ENCODE results near the gene PIK3AP1. TPM values are rescaled to one million over a fixed set of nuclear protein-coding genes. Genes with fewer than 3 reads are reported as not detected.

Gene PIK3AP1
- total and polyA plus RNA-seq, 10 of the 15 experiments (the other 5 are each of a cell fraction or from before 2014, with no cell fraction given), result 26.2 to 306 (median 119) TPM

GRCh38 chr10:96586419-96587263 is 133.7 kb downstream of the PIK3AP1 start, which contains the start of gene TM9SF3 (continued):
- TF ChIP-seq CTCF (IDR thresholded peaks at IDR 0.05 in 2 of 3, conservative IDR thresholded peaks at IDR 0.05 in 1 of 3; ENCODE audit: control insufficient read depth in 2 of 3, extremely low read depth in 1 of 3, insufficient read depth in 1 of 3, low read depth in 3 of 3, low read length in 3 of 3) (no peak), NR2F1 (conservative IDR thresholded peaks at IDR 0.05) (peak; percentile 67), RELB (IDR thresholded peaks at IDR 0.05; ENCODE audit: low read depth) (no peak), HDGF (IDR thresholded peaks at IDR 0.05) (no peak), CBX5 (IDR thresholded peaks at IDR 0.05; ENCODE audit: low read depth) (no peak), ZBTB40 (IDR thresholded peaks at IDR 0.05; ENCODE audit: borderline replicate concordance) (peak; percentile 82), JUNB (IDR thresholded peaks at IDR 0.05) (no peak), BHLHE40 (IDR thresholded peaks at IDR 0.05; ENCODE audit: borderline replicate concordance in 1 of 2, low read depth in 2 of 2, low read length in 1 of 2) (peak; percentile 94 to 99), PML (IDR thresholded peaks at IDR 0.05; ENCODE audit: low read length) (0 out of 2 replicates have a peak, but pooled peaks have one; percentile 1), RBBP5 (conservative IDR thresholded peaks at IDR 0.05) (no peak), CREM (IDR thresholded peaks at IDR 0.05; ENCODE audit: low read depth) (peak; percentile 86), NR2C1 (IDR thresholded peaks at IDR 0.05) (peak; percentile 64), CREB1 (IDR thresholded peaks at IDR 0.05; ENCODE audit: low read depth) (peak; percentile 92), ATF3 (IDR thresholded peaks at IDR 0.05; ENCODE audit: borderline replicate concordance, extremely low read depth, low read depth, low read length) (no peak), MLLT1 (IDR thresholded peaks at IDR 0.05) (no peak), YY1 (IDR thresholded peaks at IDR 0.05; ENCODE audit: low read depth, low read length) (no peak), FOXM1 (IDR thresholded peaks at IDR 0.05; ENCODE audit: low read depth, low read length) (no peak), POLR2AphosphoS5 (IDR thresholded peaks at IDR 0.05; ENCODE audit: low read length) (peak; percentile 27; the same call in 1 of the 2 replicates), EED (IDR thresholded peaks at IDR 0.05; ENCODE audit: low read depth) (peak; percentile 67), MAX (IDR thresholded peaks at IDR 0.05; ENCODE audit: low read depth, low read length) (0 out of 2 replicates have a peak, but pooled peaks have one; percentile 12)

All from GM12878 (cell line).